22Rv1 (cell line): ENCODE results near the gene GNB1.

Experiments
- H3K27ac ChIP-seq: fragments of 450-650 bp; 2 replicates; pipeline ENCODE4 v1.5.1; 2017
- ZFX ChIP-seq: fragments of 450-650 bp; IDR thresholded peaks from 2 replicates; pipeline ENCODE4 v1.6.1; 2017; ENCODE audit warnings: antibody characterized with exemption, borderline replicate concordance
- TF ChIP-seq, protein P1 (sequence below): fragments of 450-650 bp; IDR thresholded peaks from 2 replicates; pipeline ENCODE4 v1.5.1; 2017; ENCODE audit warnings: mild to moderate bottlenecking

GNB1 gene

DNA sequence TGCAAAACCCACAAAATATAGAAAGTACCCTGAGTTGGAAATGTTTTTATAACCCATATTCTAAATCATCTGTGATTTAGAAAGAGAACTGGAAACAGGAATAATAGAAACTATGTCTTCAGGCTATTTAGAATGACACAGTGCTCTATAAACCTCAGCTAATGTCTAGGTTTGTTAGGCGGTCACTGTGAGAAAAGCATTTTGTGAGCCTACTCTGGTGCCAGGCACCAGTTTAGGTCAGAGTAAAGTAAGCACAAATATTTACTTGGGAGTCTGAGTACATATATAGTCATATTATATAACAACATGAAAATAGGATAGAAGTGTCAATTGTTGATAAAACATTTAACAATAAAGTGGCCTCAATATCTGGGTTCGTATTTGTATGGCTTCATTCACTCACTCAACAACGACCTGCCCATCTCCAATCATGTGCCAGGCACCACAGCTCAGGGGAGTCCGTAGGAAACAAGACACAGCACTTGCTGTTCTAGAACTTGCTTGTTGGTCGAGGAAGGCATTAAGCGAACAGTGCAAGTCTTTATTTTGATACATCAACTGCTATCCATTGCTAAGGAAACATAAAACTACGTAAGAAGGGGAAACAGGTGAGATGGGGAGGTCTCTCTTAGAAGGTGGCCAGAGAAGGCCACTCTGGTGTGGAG, 37.2 kb downstream of the GNB1 start:
- no peak for TF ChIP-seq ZFX
- peak overlapping the region; percentile 42 for H3K27ac ChIP-seq

DNA sequence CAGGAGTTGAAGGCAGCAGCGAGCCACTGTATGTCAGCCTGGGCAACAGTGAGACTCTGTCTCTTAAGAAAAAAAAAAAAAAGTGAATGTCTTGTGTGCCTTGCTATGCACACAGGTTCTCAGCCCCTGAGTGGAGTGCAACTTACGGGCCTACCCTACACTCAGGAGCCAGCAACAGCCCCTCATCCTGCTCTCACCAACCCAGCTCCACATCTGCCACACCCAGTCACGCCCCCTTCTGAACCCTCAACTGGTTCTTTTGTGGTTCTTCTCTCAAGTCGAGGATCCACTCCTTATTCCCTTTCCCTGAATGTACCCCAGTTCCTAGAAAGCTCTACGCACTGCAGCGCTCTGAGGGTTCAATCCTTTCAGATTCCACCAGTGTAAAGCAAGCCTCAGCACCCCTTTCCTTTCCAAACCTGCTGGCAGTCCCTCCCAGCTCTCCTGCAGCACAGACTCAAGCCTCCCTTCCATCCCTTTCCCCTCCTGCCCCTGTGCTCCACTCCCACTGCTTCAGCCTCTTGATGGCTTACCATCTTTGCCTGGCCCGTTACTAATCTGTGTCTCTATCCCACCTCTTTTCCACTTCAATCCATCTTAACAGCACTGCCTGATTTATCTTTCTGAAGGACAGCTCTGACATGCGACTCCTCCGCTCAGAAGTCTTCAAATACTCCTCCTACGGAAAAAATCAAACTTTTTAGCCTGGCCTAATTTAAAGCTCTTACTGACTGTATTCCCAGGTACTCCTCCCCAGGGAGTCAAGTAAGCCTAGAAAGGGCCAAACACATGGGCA, 38.1 kb downstream of the GNB1 start:
- H3K27ac ChIP-seq = peak overlapping the region; percentile 42
- TF ChIP-seq, protein P1, sequence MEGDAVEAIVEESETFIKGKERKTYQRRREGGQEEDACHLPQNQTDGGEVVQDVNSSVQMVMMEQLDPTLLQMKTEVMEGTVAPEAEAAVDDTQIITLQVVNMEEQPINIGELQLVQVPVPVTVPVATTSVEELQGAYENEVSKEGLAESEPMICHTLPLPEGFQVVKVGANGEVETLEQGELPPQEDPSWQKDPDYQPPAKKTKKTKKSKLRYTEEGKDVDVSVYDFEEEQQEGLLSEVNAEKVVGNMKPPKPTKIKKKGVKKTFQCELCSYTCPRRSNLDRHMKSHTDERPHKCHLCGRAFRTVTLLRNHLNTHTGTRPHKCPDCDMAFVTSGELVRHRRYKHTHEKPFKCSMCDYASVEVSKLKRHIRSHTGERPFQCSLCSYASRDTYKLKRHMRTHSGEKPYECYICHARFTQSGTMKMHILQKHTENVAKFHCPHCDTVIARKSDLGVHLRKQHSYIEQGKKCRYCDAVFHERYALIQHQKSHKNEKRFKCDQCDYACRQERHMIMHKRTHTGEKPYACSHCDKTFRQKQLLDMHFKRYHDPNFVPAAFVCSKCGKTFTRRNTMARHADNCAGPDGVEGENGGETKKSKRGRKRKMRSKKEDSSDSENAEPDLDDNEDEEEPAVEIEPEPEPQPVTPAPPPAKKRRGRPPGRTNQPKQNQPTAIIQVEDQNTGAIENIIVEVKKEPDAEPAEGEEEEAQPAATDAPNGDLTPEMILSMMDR = no peak
- no peak for TF ChIP-seq ZFX

DNA sequence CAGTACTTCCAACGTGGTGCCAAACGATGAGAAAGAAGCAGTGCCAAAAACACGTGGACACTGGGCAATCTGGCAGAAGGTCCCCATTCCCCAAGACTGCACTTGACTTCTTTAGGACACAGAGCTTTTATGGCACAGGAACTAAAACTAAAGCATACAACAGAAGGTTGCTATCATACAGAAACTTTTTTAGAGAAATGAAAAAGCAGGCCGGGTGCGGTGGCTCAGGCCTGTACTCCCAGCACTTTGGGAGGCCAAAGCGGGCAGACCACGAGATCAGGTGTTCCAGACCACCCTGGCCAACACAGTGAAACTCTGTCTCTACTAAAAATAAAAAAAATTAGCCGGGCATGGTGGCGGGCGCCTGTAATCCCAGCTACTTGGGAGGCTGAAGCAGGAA, 43.0 kb downstream of the GNB1 start:
- TF ChIP-seq ZFX = no peak
- TF ChIP-seq, protein P1 = no peak
- no peak overlapping the region for H3K27ac ChIP-seq

DNA sequence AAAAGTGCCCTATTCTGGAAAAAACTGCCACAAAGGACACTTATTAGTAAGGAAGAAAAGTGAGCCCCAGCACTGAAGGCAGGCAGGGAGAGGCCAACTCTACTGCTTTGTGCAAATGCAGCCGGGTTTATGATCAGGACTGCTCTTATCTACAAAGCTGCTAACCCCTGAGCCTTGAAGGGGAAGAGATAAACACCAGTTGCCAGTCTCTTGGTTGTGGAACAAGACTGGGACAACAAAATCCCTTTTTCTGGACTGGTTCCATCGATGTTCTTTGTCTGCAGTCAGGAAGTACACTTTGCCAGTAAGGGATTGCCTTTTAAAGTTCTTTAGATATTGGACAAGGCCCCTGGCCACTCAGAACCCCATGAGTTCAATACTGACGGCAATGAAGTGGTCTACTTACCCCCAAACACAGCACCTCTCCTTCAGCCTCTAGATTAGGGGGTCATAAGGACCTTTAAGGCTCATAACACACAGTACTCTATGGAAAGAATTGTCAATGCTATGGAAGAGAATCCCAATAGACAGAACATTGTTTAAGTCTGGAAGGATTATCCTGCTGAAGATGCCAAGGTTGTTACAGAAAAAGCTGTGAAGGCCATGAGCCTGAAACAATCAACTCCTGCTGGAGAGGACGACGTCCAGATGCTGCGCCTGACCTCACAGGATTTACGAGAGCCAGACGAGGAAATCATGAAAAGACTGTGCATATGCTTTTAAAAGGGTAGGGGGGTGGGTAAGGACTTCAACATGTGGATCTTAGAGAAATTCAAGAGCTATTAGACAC, 43.6 kb downstream of the GNB1 start:
- no peak for TF ChIP-seq ZFX
- TF ChIP-seq, protein P1 = no peak

DNA sequence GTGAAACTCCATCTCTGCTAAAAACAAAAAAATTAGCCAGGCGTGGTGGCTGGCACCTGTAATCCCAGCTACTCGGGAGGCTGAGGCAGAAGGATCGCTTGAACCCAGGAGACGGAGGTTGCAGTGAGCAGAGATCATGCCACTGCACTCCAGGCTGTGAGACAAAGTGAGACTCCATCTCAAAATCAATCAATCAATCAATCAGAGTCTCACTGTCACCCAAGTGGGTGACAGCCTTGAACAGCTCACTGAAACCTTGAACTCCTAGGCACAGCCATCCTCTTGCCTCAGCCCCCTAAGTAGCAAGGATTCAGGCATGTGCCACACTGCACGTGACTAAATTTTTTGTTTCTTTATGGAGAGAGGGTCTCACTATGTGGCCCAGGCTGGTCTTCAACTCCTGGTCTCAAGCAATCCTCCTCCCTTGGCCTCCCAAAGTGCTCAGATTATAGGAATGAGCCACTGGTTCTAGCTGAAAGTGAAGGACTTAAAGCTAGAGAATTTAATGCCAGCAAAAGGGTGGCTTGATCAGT, 44.4 kb downstream of the GNB1 start:
- no peak for TF ChIP-seq ZFX
- TF ChIP-seq, protein P1 = no peak

More for the DNA sequence above, 43.6 kb downstream of the GNB1 start:
- H3K27ac ChIP-seq = no peak overlapping the region

DNA sequence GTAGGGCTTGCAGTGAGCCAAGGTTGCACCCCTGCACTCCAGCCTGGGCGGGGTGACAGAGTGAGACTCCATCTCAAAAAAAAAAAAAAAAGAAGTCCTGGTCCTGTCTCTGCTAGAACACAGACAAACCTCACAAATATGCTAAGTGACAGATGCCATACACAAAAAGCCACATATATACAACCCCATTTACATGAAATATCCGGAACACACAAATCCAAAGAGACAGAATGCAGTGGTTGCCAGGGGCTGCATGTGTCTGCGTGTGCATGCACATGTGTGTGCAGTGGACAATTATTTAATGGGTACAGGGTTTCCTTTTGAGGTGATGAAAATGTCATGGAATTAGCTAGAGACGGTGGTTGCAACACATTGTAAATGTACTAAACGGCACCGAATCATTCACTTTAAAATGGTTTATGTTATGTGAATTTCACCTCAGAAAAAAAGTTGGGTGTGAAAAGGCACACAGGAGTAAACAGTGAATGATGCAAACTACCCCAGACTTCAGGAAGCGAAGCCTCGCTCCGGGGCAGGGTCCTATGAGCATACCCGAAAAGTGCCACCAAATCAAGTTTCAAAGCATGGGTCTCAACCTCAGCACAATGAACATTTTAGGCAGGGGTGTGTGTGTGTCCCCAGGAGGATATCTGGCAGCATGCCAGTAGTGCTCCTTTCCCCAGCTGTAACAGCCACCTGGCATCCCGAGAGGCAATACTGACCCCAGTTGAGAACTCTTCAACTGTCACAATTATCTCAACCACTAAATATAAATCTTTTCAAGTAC, 48.3 kb downstream of the GNB1 start:
- no peak for TF ChIP-seq ZFX
- TF ChIP-seq, protein P1 = no peak
- no peak overlapping the region for H3K27ac ChIP-seq

More for the DNA sequence above, 44.4 kb downstream of the GNB1 start:
- H3K27ac ChIP-seq = no peak overlapping the region

DNA sequence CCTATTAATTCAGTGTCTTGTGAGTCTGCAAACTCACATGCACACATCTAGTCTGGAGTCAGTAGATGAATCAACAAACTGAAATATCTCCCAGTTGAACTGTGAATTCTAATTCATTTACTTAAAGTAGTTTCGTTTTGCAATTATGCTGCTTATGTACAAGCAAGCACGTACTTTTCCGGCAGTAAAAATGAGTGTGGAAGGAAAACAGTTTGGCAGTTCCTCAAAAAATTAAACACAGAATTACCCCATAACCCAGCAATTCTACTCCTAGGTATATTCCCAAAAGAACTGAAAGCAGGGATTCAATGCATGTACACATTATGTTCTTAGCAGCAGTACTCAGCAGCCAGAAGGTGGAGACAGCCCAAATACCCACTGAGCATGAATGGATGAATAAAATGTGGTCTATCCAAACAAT, 49.3 kb downstream of the GNB1 start:
- TF ChIP-seq ZFX = no peak
- TF ChIP-seq, protein P1 = no peak
- no peak overlapping the region for H3K27ac ChIP-seq
